ENCODE data around the gene C11orf97.
"Not testable (repeated sequence)": the region's sequence is repeated elsewhere in the genome, so short reads cannot be mapped to it uniquely, and the experiment has no call there.

Gene C11orf97

DNA sequence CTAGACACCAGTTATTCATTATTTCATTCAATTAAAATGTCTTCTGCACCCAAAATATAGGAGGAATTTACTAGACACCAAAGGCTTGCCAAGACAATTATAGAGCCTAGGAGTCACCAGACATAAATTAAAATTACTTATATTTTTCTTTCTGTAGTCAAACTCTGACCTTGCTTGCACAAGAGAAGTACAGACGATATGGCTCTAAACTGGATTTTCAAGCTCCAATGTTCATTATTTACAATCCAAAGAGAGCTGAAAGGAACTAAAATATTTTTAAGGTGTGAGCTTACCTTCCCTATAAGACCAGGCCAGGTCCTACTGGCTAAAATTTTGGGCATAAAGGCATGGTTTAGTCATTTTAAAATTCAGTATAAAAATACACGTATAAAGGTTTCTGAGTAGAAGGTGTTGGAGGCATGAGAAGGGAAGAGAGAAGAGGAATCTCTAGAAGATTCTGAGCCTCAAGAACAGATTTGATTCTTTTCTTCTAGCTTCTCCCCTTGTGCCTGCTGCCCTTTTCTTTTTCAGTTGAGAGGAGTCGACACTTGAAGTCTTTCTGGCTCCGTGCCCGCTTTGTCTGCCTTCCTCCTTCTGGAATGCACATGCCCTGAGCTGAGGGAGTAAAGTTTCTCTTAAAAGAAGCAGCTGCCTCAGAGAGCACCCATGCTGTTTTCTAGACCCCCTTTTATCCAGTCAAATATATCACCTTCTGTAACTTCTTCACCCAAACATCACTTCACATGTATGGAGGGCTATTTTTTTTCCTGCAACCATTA is 13.5 kb downstream of the C11orf97 start:
- no peak for DNase-seq (ENCODE audit: low read depth)

- no peak for DNase-seq (ENCODE audit: low read depth)
These were observed 14.6 kb downstream of the C11orf97 start for GRCh38 chr11:94526645-94527438.

DNA sequence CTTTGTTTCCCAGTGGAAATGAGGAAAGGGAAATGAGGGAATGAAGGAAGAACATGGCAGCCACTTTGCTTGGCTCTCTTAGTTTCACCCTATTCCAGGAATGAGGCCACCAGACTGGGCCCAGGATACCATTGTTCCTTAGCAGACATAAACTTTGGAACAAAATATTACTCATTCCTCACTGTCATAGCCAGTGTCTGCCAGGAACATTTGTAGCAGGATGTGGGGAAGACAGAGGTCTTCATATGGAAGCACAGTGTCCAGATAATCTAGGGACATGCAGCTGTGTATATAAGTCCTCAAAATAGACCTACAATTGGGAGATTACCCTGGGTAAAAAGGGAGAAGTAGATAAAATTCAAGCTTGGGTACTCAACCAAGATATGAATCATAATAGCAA is 16.3 kb downstream of the C11orf97 start:
- DNase-seq (ENCODE audit: low read depth) = no peak

DNA sequence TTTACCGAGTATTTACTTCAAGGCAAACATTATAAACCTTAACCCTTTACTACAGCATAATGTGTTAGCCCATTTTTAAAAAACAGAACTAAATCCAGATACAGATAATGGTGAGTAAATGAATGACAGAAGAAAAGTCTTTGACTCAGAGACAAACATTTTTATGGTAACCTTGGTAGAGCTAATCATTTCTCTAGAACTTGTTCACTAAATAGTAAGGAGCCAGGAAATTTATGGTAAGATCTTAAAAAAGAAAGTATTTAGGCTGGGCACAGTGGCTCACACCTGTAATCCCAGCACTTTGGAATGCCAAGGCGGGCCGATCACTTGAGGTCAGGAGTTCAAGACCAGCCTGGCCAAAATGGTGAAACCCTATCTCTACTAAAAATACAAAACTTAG is 19.9 kb downstream of the C11orf97 start:
- DNase-seq (ENCODE audit: low read depth) = no peak

GRCh38 chr11:94533206-94533605 is 20.9 kb downstream of the C11orf97 start:
- DNase-seq (ENCODE audit: low read depth) = no peak

- DNase-seq (ENCODE audit: low read depth) = no peak
These were observed 21.7 kb downstream of the C11orf97 start for GRCh38 chr11:94533696-94534630.

- no peak for DNase-seq (ENCODE audit: low read depth)
These were observed 24.1 kb downstream of the C11orf97 start for GRCh38 chr11:94536386-94536785.

- DNase-seq (ENCODE audit: low read depth) = no peak
These were observed 24.9 kb downstream of the C11orf97 start for GRCh38 chr11:94537031-94537600.

DNA sequence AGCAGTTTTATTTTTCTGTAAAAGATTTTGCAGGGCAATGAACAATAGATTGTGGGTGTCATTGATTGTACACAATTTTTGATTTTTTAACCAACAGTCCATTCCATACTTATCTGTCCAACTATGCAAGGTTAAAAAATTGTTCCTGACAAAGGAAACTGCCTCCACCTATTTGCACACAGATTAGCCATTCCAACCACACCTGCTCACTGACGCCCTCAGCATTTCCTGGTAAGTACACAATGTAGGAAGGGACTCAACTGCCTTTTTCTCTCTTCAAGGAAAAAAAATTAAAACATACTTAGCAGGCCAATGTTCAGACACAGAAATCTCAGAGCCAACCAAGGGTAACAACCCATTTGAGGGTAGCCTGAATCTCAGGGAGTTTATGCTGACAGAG is 27.2 kb downstream of the C11orf97 start:
- DNase-seq (ENCODE audit: low read depth) = no peak

- DNase-seq (ENCODE audit: low read depth) = peak; percentile 70
These were observed 31.7 kb downstream of the C11orf97 start, which contains the start of gene FUT4 for GRCh38 chr11:94543695-94544645. Gene FUT4 (plus strand): TSS chr11:94543921. CDS start chr11:94544134, 213 bp downstream.

DNA sequence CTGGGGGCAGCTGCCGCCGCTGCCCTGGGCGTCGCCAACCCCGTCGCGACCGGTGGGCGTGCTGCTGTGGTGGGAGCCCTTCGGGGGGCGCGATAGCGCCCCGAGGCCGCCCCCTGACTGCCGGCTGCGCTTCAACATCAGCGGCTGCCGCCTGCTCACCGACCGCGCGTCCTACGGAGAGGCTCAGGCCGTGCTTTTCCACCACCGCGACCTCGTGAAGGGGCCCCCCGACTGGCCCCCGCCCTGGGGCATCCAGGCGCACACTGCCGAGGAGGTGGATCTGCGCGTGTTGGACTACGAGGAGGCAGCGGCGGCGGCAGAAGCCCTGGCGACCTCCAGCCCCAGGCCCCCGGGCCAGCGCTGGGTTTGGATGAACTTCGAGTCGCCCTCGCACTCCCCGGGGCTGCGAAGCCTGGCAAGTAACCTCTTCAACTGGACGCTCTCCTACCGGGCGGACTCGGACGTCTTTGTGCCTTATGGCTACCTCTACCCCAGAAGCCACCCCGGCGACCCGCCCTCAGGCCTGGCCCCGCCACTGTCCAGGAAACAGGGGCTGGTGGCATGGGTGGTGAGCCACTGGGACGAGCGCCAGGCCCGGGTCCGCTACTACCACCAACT is 32.5 kb downstream of the C11orf97 start:
- DNase-seq (ENCODE audit: low read depth) = no peak

GRCh38 chr11:94545264-94546161 is 33.3 kb downstream of the C11orf97 start:
- no peak for DNase-seq (ENCODE audit: low read depth)

- DNase-seq (ENCODE audit: low read depth) = no peak
These were observed 33.9 kb downstream of the C11orf97 start for GRCh38 chr11:94546162-94546470.

DNA sequence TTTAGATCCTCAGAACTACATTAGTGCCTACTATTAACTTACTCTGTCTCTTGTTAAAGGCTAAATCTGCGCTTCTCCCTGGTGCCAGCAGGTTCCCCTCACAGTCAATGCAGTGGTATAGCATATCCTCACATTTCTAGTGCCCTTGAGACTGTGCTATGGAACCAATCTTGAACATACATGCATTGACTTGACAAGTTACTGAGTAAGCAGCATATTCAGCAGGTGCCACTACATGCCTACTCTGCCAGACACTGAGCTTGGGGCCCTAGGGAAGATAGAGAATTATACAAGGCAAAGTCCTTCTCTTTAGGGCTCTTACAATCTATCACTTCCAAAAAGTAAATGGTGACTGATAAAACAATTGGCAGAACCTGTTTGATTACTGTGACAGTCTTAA is 34.6 kb downstream of the C11orf97 start:
- no peak for DNase-seq (ENCODE audit: low read depth)

DNA sequence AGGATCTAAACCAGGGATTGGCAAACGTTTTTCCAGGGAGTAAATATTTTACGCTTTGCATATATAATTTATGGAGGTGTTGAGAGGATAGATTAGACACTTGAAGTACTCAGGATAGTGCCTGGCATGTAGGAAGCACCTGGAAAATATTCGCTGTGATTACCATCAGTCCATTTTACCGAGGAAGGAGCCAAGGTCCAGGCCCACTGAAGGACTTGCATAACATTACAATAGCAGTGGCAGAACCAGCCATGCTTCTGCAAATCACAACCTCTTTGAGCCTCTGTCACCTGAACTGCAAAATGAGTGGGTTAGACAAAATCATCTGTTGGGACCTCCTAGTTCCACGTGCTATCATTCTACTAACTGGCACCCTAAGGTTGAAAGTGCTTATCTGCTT is 36.9 kb downstream of the C11orf97 start:
- no peak for DNase-seq (ENCODE audit: low read depth)

DNA sequence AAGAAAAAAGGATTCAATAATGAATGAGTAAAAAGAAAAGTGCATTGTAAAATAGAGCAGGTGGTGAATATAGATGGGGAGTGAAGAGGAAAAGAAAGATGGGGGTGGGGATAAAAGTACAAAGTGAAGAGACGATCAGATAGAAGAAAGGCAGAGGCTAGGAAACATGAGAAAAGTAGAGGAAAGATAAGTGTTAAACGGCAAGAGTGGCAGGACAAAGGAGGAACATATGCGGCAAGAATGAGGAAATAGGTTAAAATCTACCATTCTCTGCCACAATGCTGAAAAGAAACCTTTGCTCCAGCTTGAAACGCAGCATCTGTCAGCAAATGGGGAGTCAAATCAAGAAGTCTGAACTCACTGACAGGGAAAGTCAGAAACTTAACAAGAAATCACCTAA is 38.3 kb downstream of the C11orf97 start:
- DNase-seq (ENCODE audit: low read depth) = no peak

DNA sequence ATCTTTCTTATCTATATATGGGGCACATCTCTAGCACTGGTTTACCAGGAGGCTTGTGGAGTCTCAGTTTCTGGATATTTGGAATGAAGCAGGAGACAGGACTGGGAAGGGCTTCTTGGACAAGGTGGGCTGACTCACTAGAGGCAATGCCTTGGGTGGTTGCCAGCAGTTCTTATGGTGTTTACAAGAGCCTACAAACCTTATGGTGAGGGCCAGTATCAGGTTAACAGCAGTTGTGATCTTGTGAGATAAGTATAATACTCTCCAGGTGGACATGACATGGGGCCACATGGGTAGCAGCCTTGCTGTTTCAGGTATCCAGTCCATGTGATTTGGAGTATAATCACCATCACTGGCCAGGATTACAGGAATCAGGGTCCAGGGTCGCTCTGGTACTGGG is 41.7 kb downstream of the C11orf97 start:
- DNase-seq (ENCODE audit: low read depth) = no peak

GRCh38 chr11:94555752-94556329 is 43.6 kb downstream of the C11orf97 start:
- not testable (repeated sequence) for DNase-seq (ENCODE audit: low read depth)

GRCh38 chr11:94557421-94557820 is 45.2 kb downstream of the C11orf97 start:
- no peak for DNase-seq (ENCODE audit: low read depth)

All from HS-27A (cell line).